ENCODE measurements around the gene RNF38. TPM values are rescaled to one million over a fixed set of nuclear protein-coding genes. Genes with fewer than 3 reads are reported as not detected.
"Not testable (repeated sequence)": the region's sequence is repeated elsewhere in the genome, so short reads cannot be mapped to it uniquely, and the experiment has no call there.

The RNF38 gene
- total RNA-seq, 1 experiment from 2014 or later, result 18.1 TPM

DNA sequence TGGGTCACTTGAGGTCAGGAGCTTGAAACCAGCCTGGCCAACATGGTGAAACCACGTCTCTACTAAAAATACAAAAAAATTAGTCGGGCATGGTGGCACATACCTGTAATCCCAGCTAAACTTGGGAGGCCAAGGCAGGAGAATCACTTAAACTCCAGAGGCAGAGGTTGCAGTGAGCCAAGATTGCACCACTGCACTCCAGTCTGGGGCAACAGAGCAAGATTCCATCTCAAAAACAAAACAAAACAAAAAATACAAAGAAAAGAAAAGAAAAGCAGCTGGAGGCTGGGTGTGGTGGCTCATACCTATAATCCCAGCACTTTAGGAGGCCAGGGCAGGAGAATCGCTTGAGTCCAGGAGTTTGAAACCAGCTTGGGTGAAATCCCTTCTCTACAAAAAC is 105.1 kb downstream of the RNF38 start:
- DNase-seq (ENCODE audit: low read depth, low spot score); H3K27ac ChIP-seq (ENCODE audit: low read depth, low read length); H3K9me3 ChIP-seq (ENCODE audit: control insufficient read depth in 1 of 2, insufficient read depth in 1 of 2, low read depth in 1 of 2, low read length in 2 of 2); BruUV-seq (replicated peaks); H3K9me2 ChIP-seq (ENCODE audit: insufficient read depth); RAD21 ChIA-PET (ENCODE audit: low non-redundant PET in 1 of 2, low total read pairs in 2 of 2, uncharacterized antibody in 2 of 2, unreplicated experiment in 2 of 2); CTCF ChIA-PET; H3K36me3 ChIP-seq (ENCODE audit: control insufficient read depth in 1 of 2, insufficient read depth in 2 of 2, low read length in 2 of 2); H3K4me2 ChIP-seq (ENCODE audit: low read length); ATAC-seq; intact Hi-C loops (cut with micrococcal nuclease); H3K27me3 ChIP-seq (ENCODE audit: insufficient read depth, low read length); H3K4me3 ChIP-seq (replicated peaks in 1 of 2; ENCODE audit: low read depth in 1 of 2, low read length in 2 of 2); H4K20me1 ChIP-seq (ENCODE audit: insufficient read depth); POLR2A ChIA-PET; H3K9ac ChIP-seq (ENCODE audit: low read length); H3K79me2 ChIP-seq (ENCODE audit: insufficient read depth, low read length); H2AFZ ChIP-seq (ENCODE audit: low read depth, low read length, poor library complexity, severe bottlenecking): not testable (repeated sequence)
- H3K4me1 ChIP-seq (ENCODE audit: control insufficient read depth in 1 of 2, insufficient read depth in 2 of 2, low read length in 2 of 2), result peaks cover 9 to 32% of the 10 kb centered on the region in 2 experiments

DNA sequence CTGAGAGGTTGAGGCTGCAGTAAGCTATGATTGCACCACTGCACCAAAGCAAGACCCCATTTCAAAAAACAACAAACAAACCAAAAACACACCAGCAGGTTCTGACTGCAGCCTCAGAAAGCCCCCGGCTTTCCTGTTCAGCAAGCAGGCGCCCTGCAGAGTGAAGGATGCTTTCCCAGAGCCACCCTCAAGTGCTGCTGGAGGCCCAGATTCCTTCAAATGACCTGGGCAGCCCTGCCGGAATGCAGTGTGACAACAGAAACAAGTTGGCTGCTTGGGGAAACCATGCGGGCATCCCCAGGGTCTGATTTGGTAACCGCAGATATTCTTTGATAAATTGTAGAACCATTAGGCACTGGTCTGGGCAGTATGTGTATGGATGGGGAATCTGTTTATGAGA is 106.2 kb downstream of the RNF38 start:
- intact Hi-C loops (cut with micrococcal nuclease), result no loop called here
- no peak overlapping the region for H3K27ac ChIP-seq (ENCODE audit: low read depth, low read length)
- peaks cover 9 to 32% of the 10 kb centered on the region in 2 experiments for H3K4me1 ChIP-seq (ENCODE audit: control insufficient read depth in 1 of 2, insufficient read depth in 2 of 2, low read length in 2 of 2)
- no peaks in the 10 kb centered on the region for H4K20me1 ChIP-seq (ENCODE audit: insufficient read depth)
- H2AFZ ChIP-seq (ENCODE audit: low read depth, low read length, poor library complexity, severe bottlenecking), result no peak overlapping the region
- no peaks in the 10 kb centered on the region for H3K9me3 ChIP-seq (ENCODE audit: control insufficient read depth in 1 of 2, insufficient read depth in 1 of 2, low read depth in 1 of 2, low read length in 2 of 2)
- ChIA-PET RAD21 (ENCODE audit: low non-redundant PET in 1 of 2, low total read pairs in 2 of 2, uncharacterized antibody in 2 of 2, unreplicated experiment in 2 of 2) (no interaction called here), CTCF (no interaction called here), POLR2A (no interaction called here)
- H3K9me2 ChIP-seq (ENCODE audit: insufficient read depth), result no peaks in the 10 kb centered on the region
- H3K27me3 ChIP-seq (ENCODE audit: insufficient read depth, low read length), result no peaks in the 10 kb centered on the region
- no TSS peak for BruUV-seq (replicated peaks)
- H3K4me3 ChIP-seq (replicated peaks in 1 of 2; ENCODE audit: low read depth in 1 of 2, low read length in 2 of 2), result no peak overlapping the region
- H3K79me2 ChIP-seq (ENCODE audit: insufficient read depth, low read length), result no peaks in the 10 kb centered on the region
- no peaks in the 10 kb centered on the region for H3K36me3 ChIP-seq (ENCODE audit: control insufficient read depth in 1 of 2, insufficient read depth in 2 of 2, low read length in 2 of 2)
- ATAC-seq, result no peak
- TF ChIP-seq ZNF274 (IDR thresholded peaks at IDR 0.05; ENCODE audit: low read depth, low read length) (no peak), JUND (IDR thresholded peaks at IDR 0.05) (no peak), REST (IDR thresholded peaks at IDR 0.05; ENCODE audit: low read depth) (no peak), EZH2phosphoT487 (IDR thresholded peaks at IDR 0.05; ENCODE audit: borderline replicate concordance) (no peak), TCF7L2 (IDR thresholded peaks at IDR 0.05; ENCODE audit: borderline replicate concordance, extremely low read depth, insufficient read depth, insufficient read length) (no peak), EZH2 (IDR thresholded peaks at IDR 0.05) (no peak), RAD21 (IDR thresholded peaks at IDR 0.05; ENCODE audit: low read depth) (no peak), CTCF (IDR thresholded peaks at IDR 0.05 in 2 of 3, conservative IDR thresholded peaks at IDR 0.05 in 1 of 3; ENCODE audit: borderline replicate concordance in 1 of 3, insufficient read depth in 1 of 3, low read depth in 2 of 3, low read length in 2 of 3) (no peak), SP1 (IDR thresholded peaks at IDR 0.05; ENCODE audit: low read depth) (no peak), POLR2A (IDR thresholded peaks at IDR 0.05; ENCODE audit: borderline replicate concordance, extremely low read depth, insufficient read depth, insufficient read length) (no peak), SRF (IDR thresholded peaks at IDR 0.05; ENCODE audit: low read depth) (no peak)
- TF ChIP-seq, protein P1, sequence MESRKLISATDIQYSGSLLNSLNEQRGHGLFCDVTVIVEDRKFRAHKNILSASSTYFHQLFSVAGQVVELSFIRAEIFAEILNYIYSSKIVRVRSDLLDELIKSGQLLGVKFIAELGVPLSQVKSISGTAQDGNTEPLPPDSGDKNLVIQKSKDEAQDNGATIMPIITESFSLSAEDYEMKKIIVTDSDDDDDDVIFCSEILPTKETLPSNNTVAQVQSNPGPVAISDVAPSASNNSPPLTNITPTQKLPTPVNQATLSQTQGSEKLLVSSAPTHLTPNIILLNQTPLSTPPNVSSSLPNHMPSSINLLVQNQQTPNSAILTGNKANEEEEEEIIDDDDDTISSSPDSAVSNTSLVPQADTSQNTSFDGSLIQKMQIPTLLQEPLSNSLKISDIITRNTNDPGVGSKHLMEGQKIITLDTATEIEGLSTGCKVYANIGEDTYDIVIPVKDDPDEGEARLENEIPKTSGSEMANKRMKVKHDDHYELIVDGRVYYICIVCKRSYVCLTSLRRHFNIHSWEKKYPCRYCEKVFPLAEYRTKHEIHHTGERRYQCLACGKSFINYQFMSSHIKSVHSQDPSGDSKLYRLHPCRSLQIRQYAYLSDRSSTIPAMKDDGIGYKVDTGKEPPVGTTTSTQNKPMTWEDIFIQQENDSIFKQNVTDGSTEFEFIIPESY (IDR thresholded peaks at IDR 0.05; ENCODE audit: extremely low read depth, insufficient replicate concordance, low read length), result no peak
- no peak overlapping the region for H3K4me2 ChIP-seq (ENCODE audit: low read length)
- no peak overlapping the region for H3K9ac ChIP-seq (ENCODE audit: low read length)
- no peak for DNase-seq (ENCODE audit: low read depth, low spot score)
